ENCODE results near the gene RSBN1L. TPM values are rescaled to one million over a fixed set of nuclear protein-coding genes. Genes with fewer than 3 reads are reported as not detected.
"Not testable (repeated sequence)": the region's sequence is repeated elsewhere in the genome, so short reads cannot be mapped to it uniquely, and the experiment has no call there.

The RSBN1L gene
- polyA plus RNA-seq, 1 experiment: 2.8 TPM

GRCh38 chr7:77783111-77783510 lies 86.9 kb downstream of the RSBN1L start:
- ChIA-PET CTCF (interaction anchor here (0.9 to 1.1 kb wide), 2 partner anchors 9 to 131 kb away, joined by 4 read pairs; no protein-coding TSS in a partner anchor), POLR2A (interaction anchor here (0.5 kb wide), 1 partner anchor 151 kb away, joined by 3 read pairs; no protein-coding TSS in a partner anchor)
- Histone ChIP-seq H3K36me3 (ENCODE audit: control insufficient read depth, insufficient read depth, low read length) (peaks cover 2% of the 10 kb centered on the region; the same call in 1 of the 2 replicates), H3K27me3 (ENCODE audit: control insufficient read depth, insufficient read depth, low read length) (no peaks in the 10 kb centered on the region), H3K4me3 (ENCODE audit: low read depth, low read length) (no peak overlapping the region)
- DNase-seq (ENCODE audit: low read depth): no peak
- TF ChIP-seq CTCF (IDR thresholded peaks at IDR 0.05; ENCODE audit: insufficient read depth, low read depth, low read length): no peak

DNA sequence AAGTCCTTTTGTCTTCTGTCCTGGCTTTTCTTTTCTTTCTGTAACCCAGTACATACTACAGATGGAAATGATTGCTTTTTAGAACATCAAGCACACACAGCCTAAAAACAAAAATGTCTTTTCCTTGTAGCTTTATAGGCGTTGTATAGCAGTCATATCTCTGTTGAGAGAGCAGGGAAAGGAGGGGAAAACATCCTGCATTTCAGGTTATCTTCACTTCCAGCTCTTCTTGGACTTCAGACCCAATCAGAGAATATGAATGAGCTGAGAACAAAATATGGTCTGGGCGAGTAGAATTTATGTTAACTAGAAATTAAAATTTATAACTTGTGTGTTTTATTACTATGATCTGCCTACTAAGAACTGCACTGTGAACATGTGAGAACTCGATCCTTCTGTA lies 87.3 kb downstream of the RSBN1L start:
- Histone ChIP-seq H3K4me3 (ENCODE audit: low read depth, low read length) (no peak overlapping the region), H3K27me3 (ENCODE audit: control insufficient read depth, insufficient read depth, low read length) (no peaks in the 10 kb centered on the region), H3K36me3 (ENCODE audit: control insufficient read depth, insufficient read depth, low read length) (peaks cover 1% of the 10 kb centered on the region; the same call in 1 of the 2 replicates)
- TF ChIP-seq CTCF (IDR thresholded peaks at IDR 0.05; ENCODE audit: insufficient read depth, low read depth, low read length): no peak
- CTCF ChIA-PET: interaction anchor here (0.9 to 1.1 kb wide), 2 partner anchors 10 to 132 kb away, joined by 4 read pairs; no protein-coding TSS in a partner anchor
- no peak for DNase-seq (ENCODE audit: low read depth)
- POLR2A ChIA-PET: no interaction called here

GRCh38 chr7:77784426-77784825 lies 88.2 kb downstream of the RSBN1L start:
- DNase-seq (ENCODE audit: low read depth); H3K4me3 ChIP-seq (ENCODE audit: low read depth, low read length); H3K36me3 ChIP-seq (ENCODE audit: control insufficient read depth, insufficient read depth, low read length); H3K27me3 ChIP-seq (ENCODE audit: control insufficient read depth, insufficient read depth, low read length); CTCF ChIA-PET; POLR2A ChIA-PET: not testable (repeated sequence)

DNA sequence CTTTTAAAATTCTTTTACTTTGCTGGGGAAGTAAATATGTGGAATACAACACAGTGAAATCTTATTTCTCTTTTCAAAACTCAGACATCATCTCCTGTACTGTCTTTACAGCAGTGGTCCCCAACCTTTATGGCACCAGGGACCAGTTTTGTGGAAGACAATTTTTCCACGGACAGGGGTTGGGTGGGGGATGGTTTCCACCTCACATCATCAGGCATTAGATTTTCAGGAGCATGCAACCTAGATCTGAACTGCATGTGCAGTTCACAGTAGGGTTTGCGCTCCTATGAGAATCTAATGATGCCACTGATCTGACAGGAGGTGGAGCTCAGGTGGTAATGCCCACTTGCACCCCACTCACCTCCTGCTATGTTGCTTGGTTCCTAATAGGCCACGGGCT lies 89.8 kb downstream of the RSBN1L start:
- no peak overlapping the region for H3K4me3 ChIP-seq (ENCODE audit: low read depth, low read length)
- H3K36me3 ChIP-seq (ENCODE audit: control insufficient read depth, insufficient read depth, low read length): no peaks in the 10 kb centered on the region
- TF ChIP-seq CTCF (IDR thresholded peaks at IDR 0.05; ENCODE audit: insufficient read depth, low read depth, low read length): no peak
- DNase-seq (ENCODE audit: low read depth): no peak
- CTCF ChIA-PET: interaction anchor here (1.5 kb wide), 1 partner anchor 12 kb away, joined by 5 read pairs; the partner anchor contains the start of genes PHTF2 and TMEM60
- no peaks in the 10 kb centered on the region for H3K27me3 ChIP-seq (ENCODE audit: control insufficient read depth, insufficient read depth, low read length)
- POLR2A ChIA-PET: interaction anchor here (0.8 kb wide), 1 partner anchor 17 kb away, joined by 3 read pairs; no protein-coding TSS in a partner anchor

DNA sequence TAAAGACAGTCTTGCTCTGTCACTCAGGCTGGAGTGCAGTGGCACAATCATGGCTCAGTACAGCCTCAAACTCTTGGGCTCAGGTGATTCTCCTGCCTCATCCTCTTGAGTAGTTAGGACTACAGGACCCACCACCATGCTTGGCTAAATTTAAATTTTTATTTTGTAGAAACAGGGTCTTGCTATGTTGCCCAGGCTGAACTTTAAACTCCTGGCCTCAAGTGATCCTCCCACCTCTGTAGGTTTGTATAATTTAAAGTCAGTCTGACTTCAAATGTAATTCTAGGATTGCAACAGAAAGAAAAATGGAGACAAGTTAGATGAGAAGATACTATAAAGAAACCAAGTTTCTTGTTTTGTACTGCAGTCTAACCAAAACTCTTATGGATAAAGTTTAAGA lies 90.5 kb downstream of the RSBN1L start:
- no peaks in the 10 kb centered on the region for H3K27me3 ChIP-seq (ENCODE audit: control insufficient read depth, insufficient read depth, low read length)
- ChIA-PET POLR2A (interaction anchor here (0.8 kb wide), 1 partner anchor 16 kb away, joined by 3 read pairs; no protein-coding TSS in a partner anchor), CTCF (interaction anchor here (1.5 kb wide), 1 partner anchor 11 kb away, joined by 5 read pairs; the partner anchor contains the start of genes PHTF2 and TMEM60)
- no peak overlapping the region for H3K4me3 ChIP-seq (ENCODE audit: low read depth, low read length)
- no peak for TF ChIP-seq CTCF (IDR thresholded peaks at IDR 0.05; ENCODE audit: insufficient read depth, low read depth, low read length)
- no peak for DNase-seq (ENCODE audit: low read depth)
- no peaks in the 10 kb centered on the region for H3K36me3 ChIP-seq (ENCODE audit: control insufficient read depth, insufficient read depth, low read length)
